Astrocyte (in vitro differentiated cells and primary cell): ENCODE results near the gene TRRAP. TPM values are rescaled to one million over a fixed set of nuclear protein-coding genes. Genes with fewer than 3 reads are reported as not detected.
A peak's percentile ranks its signal among the peaks of the same experiment; 100 is the strongest.

ENCODE experiments used
- DNase-seq: peaks from one replicate; pipeline ENCODE4 v3.0.0-alpha.2; 2010; ENCODE audit warnings: low read depth
- FAIRE-seq: peaks from 2 replicates; lab custom pipeline; 2011; peaks lifted over from hg19 to GRCh38; lab: Jason Lieb, UNC
- H2AFZ ChIP-seq: 2 replicates; pipeline ENCODE4 v1.6.0; 2012; ENCODE audit warnings: low read depth, low read length, inconsistent platforms
- H3K27ac ChIP-seq: 2 replicates; pipeline ENCODE4 v1.5.1; 2011; ENCODE audit warnings: low read depth, low read length, inconsistent platforms
- H3K27me3 ChIP-seq: 2 replicates; pipeline ENCODE4 v1.6.0; 2011; ENCODE audit warnings: low read length, inconsistent platforms; ENCODE audit not compliant: insufficient read depth
- H3K36me3 ChIP-seq: 2 replicates; pipeline ENCODE4 v1.5.1; 2011; ENCODE audit warnings: low read length, inconsistent platforms; ENCODE audit not compliant: insufficient read depth
- H3K4me1 ChIP-seq: 2 replicates; pipeline ENCODE4 v1.5.1; 2011; ENCODE audit warnings: low read length, inconsistent platforms; ENCODE audit not compliant: insufficient read depth
- H3K4me2 ChIP-seq: 2 replicates; pipeline ENCODE4 v1.6.0; 2012; ENCODE audit warnings: low read length, inconsistent platforms
- H3K4me3 ChIP-seq: 2 replicates; pipeline ENCODE4 v1.5.1; 2011; ENCODE audit warnings: low read depth, mild to moderate bottlenecking, low read length, inconsistent platforms; ENCODE audit not compliant: insufficient read depth
- H3K79me2 ChIP-seq: 2 replicates; pipeline ENCODE4 v1.6.0; 2012; ENCODE audit warnings: mild to moderate bottlenecking, low read length, inconsistent platforms; ENCODE audit not compliant: insufficient read depth
- H3K9ac ChIP-seq: 2 replicates; pipeline ENCODE4 v1.6.0; 2012; ENCODE audit warnings: mild to moderate bottlenecking, low read length, inconsistent platforms
- H3K9me3 ChIP-seq: 2 replicates; pipeline ENCODE4 v1.5.1; 2012; ENCODE audit warnings: low read depth, mild to moderate bottlenecking, low read length, inconsistent platforms; ENCODE audit not compliant: insufficient read depth
- H4K20me1 ChIP-seq: 2 replicates; pipeline ENCODE4 v1.6.0; 2012; ENCODE audit warnings: low read length, inconsistent platforms; ENCODE audit not compliant: insufficient read depth
- H3K27ac Mint-ChIP-seq: one replicate; pipeline ENCODE4 v1.8.0; 2021; ENCODE audit warnings: mild to moderate bottlenecking, mixed read lengths; ENCODE audit not compliant: unreplicated experiment
- H3K27me3 Mint-ChIP-seq: one replicate; pipeline ENCODE4 v1.8.0; 2021; ENCODE audit warnings: low read depth, mixed read lengths; ENCODE audit not compliant: unreplicated experiment
- H3K36me3 Mint-ChIP-seq: one replicate; pipeline ENCODE4 v1.8.0; 2021; ENCODE audit warnings: low read depth, mixed read lengths; ENCODE audit not compliant: unreplicated experiment
- H3K4me1 Mint-ChIP-seq: one replicate; pipeline ENCODE4 v1.8.0; 2021; ENCODE audit warnings: low read depth, mixed read lengths; ENCODE audit not compliant: unreplicated experiment
- H3K4me3 Mint-ChIP-seq: one replicate; pipeline ENCODE4 v1.8.0; 2021; ENCODE audit warnings: mild to moderate bottlenecking, moderate library complexity, mixed read lengths; ENCODE audit not compliant: unreplicated experiment
- H3K9me3 Mint-ChIP-seq: one replicate; pipeline ENCODE4 v1.8.0; 2021; ENCODE audit warnings: mild to moderate bottlenecking, mixed read lengths; ENCODE audit not compliant: unreplicated experiment
- CTCF ChIP-seq: IDR thresholded peaks from 2 replicates; pipeline ENCODE4 v1.5.1; 2011; ENCODE audit warnings: low read depth, mild to moderate bottlenecking, inconsistent platforms, low read length, moderate library complexity; ENCODE audit not compliant: insufficient read depth
- EZH2 ChIP-seq: IDR thresholded peaks from 2 replicates; pipeline ENCODE4 v1.6.1; 2012; ENCODE audit warnings: mild to moderate bottlenecking, low read length, inconsistent platforms; ENCODE audit not compliant: insufficient read depth
- total RNA-seq: library from RNA; stranded (reverse); gene quantifications from 2 replicates; pipeline ENCODE4 v1.2.1, GENCODE V29; 2021

Gene TRRAP
- total RNA-seq, 1 donor from 2014 or later = 33.5 TPM

GRCh38 chr7:98879979-98880315 is 1.6 kb downstream of the TRRAP start:
- peak overlapping the region; percentile 96 for H3K4me3 Mint-ChIP-seq
- no peaks in the 10 kb centered on the region for H3K27me3 Mint-ChIP-seq
- H3K4me1 ChIP-seq = peaks cover 8% of the 10 kb centered on the region
- H3K4me2 ChIP-seq = peak overlapping the region; percentile 100
- no peak overlapping the region for H3K27ac ChIP-seq
- peaks cover 46% of the 10 kb centered on the region for H4K20me1 ChIP-seq
- H3K36me3 ChIP-seq = peaks cover 26% of the 10 kb centered on the region
- H3K79me2 ChIP-seq = peaks cover 61% of the 10 kb centered on the region
- H3K27ac Mint-ChIP-seq = peak overlapping the region; percentile 9
- H3K9me3 Mint-ChIP-seq = no peaks in the 10 kb centered on the region
- DNase-seq (no peak), FAIRE-seq (no peak)
- peak overlapping the region; percentile 99 for H3K9ac ChIP-seq
- no peaks in the 10 kb centered on the region for H3K9me3 ChIP-seq
- H3K27me3 ChIP-seq = no peaks in the 10 kb centered on the region
- H2AFZ ChIP-seq = no peak overlapping the region
- TF ChIP-seq EZH2 (no peak), CTCF (no peak)
- H3K4me1 Mint-ChIP-seq = no peaks in the 10 kb centered on the region
- peak overlapping the region; percentile 96 for H3K4me3 ChIP-seq
- H3K36me3 Mint-ChIP-seq = no peaks in the 10 kb centered on the region

DNA sequence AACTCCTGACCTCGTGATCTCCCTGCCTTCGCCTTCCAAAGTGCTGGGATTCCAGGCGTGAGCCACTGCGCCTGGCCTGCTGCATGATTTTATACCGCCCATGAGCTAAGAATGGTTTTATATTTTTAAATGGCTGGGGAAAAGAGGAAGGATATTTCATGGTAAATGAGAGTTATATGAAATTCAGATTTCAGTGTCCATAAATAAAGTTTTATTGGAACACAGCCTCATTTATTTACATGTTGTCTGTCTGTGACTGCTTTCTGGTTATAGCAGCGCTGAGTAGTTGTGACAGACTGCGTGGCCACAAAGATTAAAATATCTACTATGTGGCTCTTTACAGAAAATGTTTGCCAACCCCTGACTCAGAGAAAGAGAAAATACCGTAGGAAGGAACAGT is 2.2 kb downstream of the TRRAP start:
- Histone ChIP-seq H3K79me2 (peaks cover 61% of the 10 kb centered on the region), H2AFZ (no peak overlapping the region), H3K9me3 (no peaks in the 10 kb centered on the region), H3K4me2 (peak overlapping the region; percentile 100), H3K4me1 (peaks cover 8% of the 10 kb centered on the region), H4K20me1 (peaks cover 46% of the 10 kb centered on the region), H3K9ac (no peak overlapping the region), H3K36me3 (peaks cover 26% of the 10 kb centered on the region), H3K4me3 (no peak overlapping the region), H3K27ac (no peak overlapping the region), H3K27me3 (no peaks in the 10 kb centered on the region)
- FAIRE-seq = no peak
- no peaks in the 10 kb centered on the region for H3K36me3 Mint-ChIP-seq
- TF ChIP-seq CTCF (no peak), EZH2 (no peak)
- H3K9me3 Mint-ChIP-seq = no peaks in the 10 kb centered on the region
- H3K27me3 Mint-ChIP-seq = no peaks in the 10 kb centered on the region
- H3K4me1 Mint-ChIP-seq = no peaks in the 10 kb centered on the region
- DNase-seq = no peak
- H3K4me3 Mint-ChIP-seq = peak overlapping the region; percentile 96
- no peak overlapping the region for H3K27ac Mint-ChIP-seq

- H3K9ac ChIP-seq = no peak overlapping the region
- H3K27ac Mint-ChIP-seq = no peak overlapping the region
- no peak for DNase-seq
- H3K27ac ChIP-seq = no peak overlapping the region
- H2AFZ ChIP-seq = no peak overlapping the region
- no peak overlapping the region for H3K4me3 ChIP-seq
- no peak overlapping the region for H3K4me2 ChIP-seq
- H3K27me3 ChIP-seq = no peaks in the 10 kb centered on the region
- H3K4me3 Mint-ChIP-seq = no peak overlapping the region
- H3K9me3 Mint-ChIP-seq = no peaks in the 10 kb centered on the region
- peaks cover 66% of the 10 kb centered on the region for H3K79me2 ChIP-seq
- H3K4me1 Mint-ChIP-seq = no peaks in the 10 kb centered on the region
- H3K27me3 Mint-ChIP-seq = no peaks in the 10 kb centered on the region
- H4K20me1 ChIP-seq = peaks cover 51% of the 10 kb centered on the region
- H3K36me3 ChIP-seq = peaks cover 26% of the 10 kb centered on the region
- no peaks in the 10 kb centered on the region for H3K36me3 Mint-ChIP-seq
- H3K4me1 ChIP-seq = peaks cover 8% of the 10 kb centered on the region
- no peaks in the 10 kb centered on the region for H3K9me3 ChIP-seq
- no peak for FAIRE-seq
- TF ChIP-seq EZH2 (no peak), CTCF (no peak)
Observed at GRCh38 chr7:98881561-98882315, 3.4 kb downstream of the TRRAP start.
